Neural cell (in vitro differentiated cells): ENCODE measurements around the gene NACC2.

Experiments used
- EP300 ChIP-seq: fragments of 450-650 bp; conservative IDR thresholded peaks from 2 replicates; pipeline ENCODE4 v1.6.1; 2014; ENCODE audit warnings: antibody characterized with exemption, mild to moderate bottlenecking, moderate library complexity; ENCODE audit not compliant: poor library complexity, severe bottlenecking
- EZH2 ChIP-seq: fragments of 200-600, 300-800 bp; shearing (Covaris generic), sonication (generic); IDR thresholded peaks from 2 replicates; pipeline ENCODE4 v1.6.1; 2014; ENCODE audit warnings: antibody characterized with exemption, low read length, borderline replicate concordance, mild to moderate bottlenecking; ENCODE audit not compliant: insufficient read depth, poor library complexity, severe bottlenecking
- MXI1 ChIP-seq: fragments of 450-650 bp; conservative IDR thresholded peaks from 2 replicates; pipeline ENCODE4 v1.6.1; 2014; ENCODE audit warnings: antibody characterized with exemption, mild to moderate bottlenecking; ENCODE audit not compliant: poor library complexity, severe bottlenecking
- POLR2AphosphoS5 ChIP-seq: IDR thresholded peaks from 2 replicates; pipeline ENCODE4 v1.6.1; 2012
- RAD21 ChIP-seq: fragments of 450-650 bp; conservative IDR thresholded peaks from 2 replicates; pipeline ENCODE4 v1.6.1; 2014; ENCODE audit warnings: antibody characterized with exemption, mild to moderate bottlenecking, moderate library complexity
- SMC3 ChIP-seq: fragments of 450-650 bp; conservative IDR thresholded peaks from 2 replicates; pipeline ENCODE4 v1.6.1; 2014; ENCODE audit warnings: antibody characterized with exemption, mild to moderate bottlenecking, moderate library complexity; ENCODE audit not compliant: poor library complexity
- TAF1 ChIP-seq: IDR thresholded peaks from 2 replicates; pipeline ENCODE4 v1.6.1; 2012; ENCODE audit warnings: low read depth
- TF ChIP-seq, protein P1 (sequence below): fragments of 450-650 bp; IDR thresholded peaks from 2 replicates; pipeline ENCODE4 v1.5.1; 2014; ENCODE audit warnings: antibody characterized with exemption, mild to moderate bottlenecking, moderate library complexity; ENCODE audit not compliant: poor library complexity, severe bottlenecking
- TF ChIP-seq, protein P2 (sequence below): IDR thresholded peaks from 2 replicates; pipeline ENCODE4 v1.6.1; 2012; ENCODE audit warnings: borderline replicate concordance

DNA sequence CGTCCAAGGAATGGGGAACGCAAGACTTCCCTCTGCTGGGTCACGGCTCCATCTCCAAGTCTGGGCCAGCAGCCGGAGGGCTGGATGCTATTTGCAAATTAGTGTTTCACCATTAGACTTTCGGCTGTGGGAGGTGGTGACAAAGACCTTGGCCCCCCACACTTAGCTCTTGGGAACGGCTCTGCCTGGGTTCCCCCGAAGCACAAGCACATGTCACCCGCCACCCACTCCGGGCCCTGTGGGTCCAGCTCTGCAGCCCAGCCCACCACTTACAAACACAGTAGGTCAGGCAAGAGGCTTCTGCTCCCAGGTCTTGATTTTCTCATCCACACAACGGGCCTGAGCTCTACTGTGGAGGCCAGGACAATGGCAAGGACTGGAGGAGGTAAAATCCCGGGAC lies 49.4 kb upstream of the NACC2 start:
- TF ChIP-seq EZH2 (no peak), EP300 (no peak), RAD21 (no peak), POLR2AphosphoS5 (no peak), TAF1 (no peak), SMC3 (no peak), MXI1 (no peak)
- TF ChIP-seq, protein P1, sequence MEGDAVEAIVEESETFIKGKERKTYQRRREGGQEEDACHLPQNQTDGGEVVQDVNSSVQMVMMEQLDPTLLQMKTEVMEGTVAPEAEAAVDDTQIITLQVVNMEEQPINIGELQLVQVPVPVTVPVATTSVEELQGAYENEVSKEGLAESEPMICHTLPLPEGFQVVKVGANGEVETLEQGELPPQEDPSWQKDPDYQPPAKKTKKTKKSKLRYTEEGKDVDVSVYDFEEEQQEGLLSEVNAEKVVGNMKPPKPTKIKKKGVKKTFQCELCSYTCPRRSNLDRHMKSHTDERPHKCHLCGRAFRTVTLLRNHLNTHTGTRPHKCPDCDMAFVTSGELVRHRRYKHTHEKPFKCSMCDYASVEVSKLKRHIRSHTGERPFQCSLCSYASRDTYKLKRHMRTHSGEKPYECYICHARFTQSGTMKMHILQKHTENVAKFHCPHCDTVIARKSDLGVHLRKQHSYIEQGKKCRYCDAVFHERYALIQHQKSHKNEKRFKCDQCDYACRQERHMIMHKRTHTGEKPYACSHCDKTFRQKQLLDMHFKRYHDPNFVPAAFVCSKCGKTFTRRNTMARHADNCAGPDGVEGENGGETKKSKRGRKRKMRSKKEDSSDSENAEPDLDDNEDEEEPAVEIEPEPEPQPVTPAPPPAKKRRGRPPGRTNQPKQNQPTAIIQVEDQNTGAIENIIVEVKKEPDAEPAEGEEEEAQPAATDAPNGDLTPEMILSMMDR: no peak
- TF ChIP-seq, protein P2, sequence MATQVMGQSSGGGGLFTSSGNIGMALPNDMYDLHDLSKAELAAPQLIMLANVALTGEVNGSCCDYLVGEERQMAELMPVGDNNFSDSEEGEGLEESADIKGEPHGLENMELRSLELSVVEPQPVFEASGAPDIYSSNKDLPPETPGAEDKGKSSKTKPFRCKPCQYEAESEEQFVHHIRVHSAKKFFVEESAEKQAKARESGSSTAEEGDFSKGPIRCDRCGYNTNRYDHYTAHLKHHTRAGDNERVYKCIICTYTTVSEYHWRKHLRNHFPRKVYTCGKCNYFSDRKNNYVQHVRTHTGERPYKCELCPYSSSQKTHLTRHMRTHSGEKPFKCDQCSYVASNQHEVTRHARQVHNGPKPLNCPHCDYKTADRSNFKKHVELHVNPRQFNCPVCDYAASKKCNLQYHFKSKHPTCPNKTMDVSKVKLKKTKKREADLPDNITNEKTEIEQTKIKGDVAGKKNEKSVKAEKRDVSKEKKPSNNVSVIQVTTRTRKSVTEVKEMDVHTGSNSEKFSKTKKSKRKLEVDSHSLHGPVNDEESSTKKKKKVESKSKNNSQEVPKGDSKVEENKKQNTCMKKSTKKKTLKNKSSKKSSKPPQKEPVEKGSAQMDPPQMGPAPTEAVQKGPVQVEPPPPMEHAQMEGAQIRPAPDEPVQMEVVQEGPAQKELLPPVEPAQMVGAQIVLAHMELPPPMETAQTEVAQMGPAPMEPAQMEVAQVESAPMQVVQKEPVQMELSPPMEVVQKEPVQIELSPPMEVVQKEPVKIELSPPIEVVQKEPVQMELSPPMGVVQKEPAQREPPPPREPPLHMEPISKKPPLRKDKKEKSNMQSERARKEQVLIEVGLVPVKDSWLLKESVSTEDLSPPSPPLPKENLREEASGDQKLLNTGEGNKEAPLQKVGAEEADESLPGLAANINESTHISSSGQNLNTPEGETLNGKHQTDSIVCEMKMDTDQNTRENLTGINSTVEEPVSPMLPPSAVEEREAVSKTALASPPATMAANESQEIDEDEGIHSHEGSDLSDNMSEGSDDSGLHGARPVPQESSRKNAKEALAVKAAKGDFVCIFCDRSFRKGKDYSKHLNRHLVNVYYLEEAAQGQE: no peak
